RWPE2 (cell line): ENCODE data around the gene ISM2.

Experiments
- ATAC-seq: fragments of 200-7000 bp; cut with Tn5 transposase; 3 replicates; pipeline ENCODE4 v1.9.1; 2021; ENCODE audit warnings: low read depth
- DNase-seq: peaks from one replicate; pipeline ENCODE4 v3.0.0-alpha.2; 2020; ENCODE audit warnings: low spot score
- H3K27ac ChIP-seq: fragments of 450-650 bp; 2 replicates; pipeline ENCODE4 v1.5.1; 2017; ENCODE audit warnings: mild to moderate bottlenecking; ENCODE audit not compliant: poor library complexity, severe bottlenecking
- H3K27me3 ChIP-seq: fragments of 250-450 bp; sonication (Bioruptor Pico); 2 replicates; pipeline ENCODE4 v1.5.1; 2021; ENCODE audit warnings: mild to moderate bottlenecking, moderate library complexity; ENCODE audit not compliant: insufficient read depth, poor library complexity, severe bottlenecking
- H3K36me3 ChIP-seq: fragments of 250-450 bp; sonication (Bioruptor Pico); 2 replicates; pipeline ENCODE4 v1.5.1; 2020; ENCODE audit warnings: low read depth, mild to moderate bottlenecking, moderate library complexity
- H3K4me1 ChIP-seq: fragments of 250-450 bp; sonication (Bioruptor Pico); 2 replicates; pipeline ENCODE4 v1.5.1; 2021; ENCODE audit warnings: mild to moderate bottlenecking, moderate library complexity; ENCODE audit not compliant: insufficient read depth, poor library complexity, severe bottlenecking
- H3K4me3 ChIP-seq: fragments of 250-450 bp; sonication (Bioruptor Pico); 2 replicates; pipeline ENCODE4 v1.5.1; 2021; ENCODE audit warnings: mild to moderate bottlenecking, moderate library complexity; ENCODE audit not compliant: severe bottlenecking
- H3K9me3 ChIP-seq: fragments of 250-450 bp; sonication (Bioruptor Pico); 2 replicates; pipeline ENCODE4 v1.5.1; 2021; ENCODE audit warnings: mild to moderate bottlenecking, moderate library complexity; ENCODE audit not compliant: severe bottlenecking
- CTCF ChIP-seq: fragments of 450-650 bp; IDR thresholded peaks from one replicate; pipeline ENCODE4 v1.5.1; 2017; ENCODE audit warnings: mild to moderate bottlenecking, moderate library complexity; ENCODE audit not compliant: poor library complexity, severe bottlenecking

ISM2 gene

GRCh38 chr14:77523109-77523508 lies 24.5 kb upstream of the ISM2 start:
- Histone ChIP-seq H3K36me3 (peaks cover 37% of the 10 kb centered on the region), H3K4me1 (no peaks in the 10 kb centered on the region), H3K9me3 (no peaks in the 10 kb centered on the region), H3K4me3 (no peak overlapping the region), H3K27me3 (no peaks in the 10 kb centered on the region), H3K27ac (no peak overlapping the region)
- no peak for TF ChIP-seq CTCF
- DNase-seq, result no peak
- ATAC-seq, result no peak

GRCh38 chr14:77520555-77520954 lies 21.9 kb upstream of the ISM2 start:
- Histone ChIP-seq H3K9me3 (no peaks in the 10 kb centered on the region), H3K27ac (no peak overlapping the region), H3K27me3 (no peaks in the 10 kb centered on the region), H3K36me3 (peaks cover 54% of the 10 kb centered on the region), H3K4me1 (no peaks in the 10 kb centered on the region), H3K4me3 (no peak overlapping the region)
- TF ChIP-seq CTCF, result no peak
- no peak for ATAC-seq
- no peak for DNase-seq

- peaks cover 65% of the 10 kb centered on the region for H3K36me3 ChIP-seq
- no peaks in the 10 kb centered on the region for H3K27me3 ChIP-seq
Measured at GRCh38 chr14:77516126-77516525, 17.5 kb upstream of the ISM2 start.

GRCh38 chr14:77511486-77512162 lies 13.0 kb upstream of the ISM2 start:
- no peak for TF ChIP-seq CTCF
- H3K27me3 ChIP-seq, result no peaks in the 10 kb centered on the region
- peaks cover 51% of the 10 kb centered on the region for H3K36me3 ChIP-seq
- H3K4me3 ChIP-seq, result no peak overlapping the region
- ATAC-seq (no peak), DNase-seq (no peak)
- no peak overlapping the region for H3K27ac ChIP-seq
- H3K4me1 ChIP-seq, result peaks cover 11% of the 10 kb centered on the region
- H3K9me3 ChIP-seq, result no peaks in the 10 kb centered on the region

More at GRCh38 chr14:77516126-77516525, 17.5 kb upstream of the ISM2 start:
- no peaks in the 10 kb centered on the region for H3K4me1 ChIP-seq
- no peak for DNase-seq
- no peak for ATAC-seq
- no peaks in the 10 kb centered on the region for H3K9me3 ChIP-seq
- no peak overlapping the region for H3K4me3 ChIP-seq
- no peak overlapping the region for H3K27ac ChIP-seq
- no peak for TF ChIP-seq CTCF

GRCh38 chr14:77509366-77509765 lies 10.8 kb upstream of the ISM2 start:
- no peak overlapping the region for H3K4me3 ChIP-seq
- peaks cover 11% of the 10 kb centered on the region for H3K4me1 ChIP-seq
- H3K9me3 ChIP-seq, result no peaks in the 10 kb centered on the region
- ATAC-seq (no peak), DNase-seq (no peak)
- no peak for TF ChIP-seq CTCF
- peaks cover 41% of the 10 kb centered on the region for H3K36me3 ChIP-seq
- no peaks in the 10 kb centered on the region for H3K27me3 ChIP-seq
- peak overlapping the region; percentile 28 for H3K27ac ChIP-seq
